Measurements from ENCODE around the gene TMPRSS12.
"Not testable (repeated sequence)": the region's sequence is repeated elsewhere in the genome, so short reads cannot be mapped to it uniquely, and the experiment has no call there.

The TMPRSS12 gene

DNA sequence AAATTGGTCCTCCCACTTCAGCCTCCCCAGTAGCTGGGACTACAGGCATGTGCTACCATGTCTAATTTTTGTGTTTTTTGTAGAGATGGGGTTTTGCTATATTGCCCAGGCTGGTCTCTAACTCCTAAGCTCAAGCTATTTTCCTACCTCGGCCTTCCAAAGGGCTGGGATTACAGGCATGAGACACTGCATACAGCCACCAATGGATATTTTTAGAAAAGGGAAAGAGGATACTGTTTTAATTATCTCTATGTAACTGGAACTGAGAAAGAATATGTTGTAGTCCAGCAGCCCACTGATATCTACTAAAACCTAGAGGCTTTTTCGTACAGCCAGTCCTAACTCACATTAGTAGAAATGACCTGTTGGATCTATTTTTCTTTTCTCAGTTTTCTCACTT lies 6.2 kb downstream of the TMPRSS12 start:
- Histone ChIP-seq H3K36me3 (ENCODE audit: insufficient read depth, low read length) (no peaks in the 10 kb centered on the region), H3K9ac (ENCODE audit: low read depth, low read length, poor library complexity, severe bottlenecking) (no peak overlapping the region), H2AFZ (ENCODE audit: low read length) (no peak overlapping the region), H3F3A (ENCODE audit: low read depth) (no peaks in the 10 kb centered on the region), H3K4me3 (ENCODE audit: low read length, poor library complexity, severe bottlenecking) (no peak overlapping the region), H3K4me1 (ENCODE audit: insufficient read depth, low read length, poor library complexity, severe bottlenecking) (no peaks in the 10 kb centered on the region), H3K9me3 (ENCODE audit: insufficient read depth, low read depth, low read length) (no peaks in the 10 kb centered on the region), H3K27me3 (ENCODE audit: insufficient read depth, low read length, poor library complexity, severe bottlenecking) (no peaks in the 10 kb centered on the region), H3K9me2 (replicated peaks; ENCODE audit: low read depth, low read length) (no peaks in the 10 kb centered on the region), H3K4me2 (ENCODE audit: low read depth, low read length, poor library complexity, severe bottlenecking) (no peak overlapping the region), H4K20me1 (ENCODE audit: insufficient read depth, low read length, poor library complexity, severe bottlenecking) (no peaks in the 10 kb centered on the region), H3K79me2 (ENCODE audit: insufficient read depth, low read length) (no peaks in the 10 kb centered on the region)
- TF ChIP-seq, protein P1, sequence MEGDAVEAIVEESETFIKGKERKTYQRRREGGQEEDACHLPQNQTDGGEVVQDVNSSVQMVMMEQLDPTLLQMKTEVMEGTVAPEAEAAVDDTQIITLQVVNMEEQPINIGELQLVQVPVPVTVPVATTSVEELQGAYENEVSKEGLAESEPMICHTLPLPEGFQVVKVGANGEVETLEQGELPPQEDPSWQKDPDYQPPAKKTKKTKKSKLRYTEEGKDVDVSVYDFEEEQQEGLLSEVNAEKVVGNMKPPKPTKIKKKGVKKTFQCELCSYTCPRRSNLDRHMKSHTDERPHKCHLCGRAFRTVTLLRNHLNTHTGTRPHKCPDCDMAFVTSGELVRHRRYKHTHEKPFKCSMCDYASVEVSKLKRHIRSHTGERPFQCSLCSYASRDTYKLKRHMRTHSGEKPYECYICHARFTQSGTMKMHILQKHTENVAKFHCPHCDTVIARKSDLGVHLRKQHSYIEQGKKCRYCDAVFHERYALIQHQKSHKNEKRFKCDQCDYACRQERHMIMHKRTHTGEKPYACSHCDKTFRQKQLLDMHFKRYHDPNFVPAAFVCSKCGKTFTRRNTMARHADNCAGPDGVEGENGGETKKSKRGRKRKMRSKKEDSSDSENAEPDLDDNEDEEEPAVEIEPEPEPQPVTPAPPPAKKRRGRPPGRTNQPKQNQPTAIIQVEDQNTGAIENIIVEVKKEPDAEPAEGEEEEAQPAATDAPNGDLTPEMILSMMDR (conservative IDR thresholded peaks at IDR 0.05; ENCODE audit: low read length) = no peak
- no peak for TF ChIP-seq EZH2phosphoT487 (IDR thresholded peaks at IDR 0.05; ENCODE audit: borderline replicate concordance)

DNA sequence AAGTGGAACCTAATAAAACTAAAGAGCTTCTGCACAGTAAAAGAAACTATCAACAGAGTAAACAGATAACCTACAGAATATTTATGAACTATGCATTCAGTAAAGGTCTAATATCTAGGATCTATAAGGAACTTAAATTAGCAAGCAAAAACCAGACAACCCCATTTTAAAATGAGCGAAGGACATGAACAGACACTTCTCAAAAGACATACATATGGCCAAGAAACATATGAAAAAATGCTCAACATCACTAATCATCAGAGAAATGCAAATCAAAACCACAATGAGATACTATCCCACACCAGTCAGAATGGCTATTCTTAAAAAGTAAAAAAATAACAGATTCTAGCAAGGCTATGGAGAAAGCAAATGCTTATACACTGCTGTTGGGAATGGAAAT lies 12.5 kb downstream of the TMPRSS12 start:
- not testable (repeated sequence) for H3K9me2 ChIP-seq (replicated peaks; ENCODE audit: low read depth, low read length); H3K79me2 ChIP-seq (ENCODE audit: insufficient read depth, low read length); H3K9me3 ChIP-seq (ENCODE audit: insufficient read depth, low read depth, low read length); H3K27me3 ChIP-seq (ENCODE audit: insufficient read depth, low read length, poor library complexity, severe bottlenecking); H3K4me3 ChIP-seq (ENCODE audit: low read length, poor library complexity, severe bottlenecking); H3K4me1 ChIP-seq (ENCODE audit: insufficient read depth, low read length, poor library complexity, severe bottlenecking); H3F3A ChIP-seq (ENCODE audit: low read depth); H3K9ac ChIP-seq (ENCODE audit: low read depth, low read length, poor library complexity, severe bottlenecking); H3K36me3 ChIP-seq (ENCODE audit: insufficient read depth, low read length); H3K4me2 ChIP-seq (ENCODE audit: low read depth, low read length, poor library complexity, severe bottlenecking); H4K20me1 ChIP-seq (ENCODE audit: insufficient read depth, low read length, poor library complexity, severe bottlenecking); H2AFZ ChIP-seq (ENCODE audit: low read length)

DNA sequence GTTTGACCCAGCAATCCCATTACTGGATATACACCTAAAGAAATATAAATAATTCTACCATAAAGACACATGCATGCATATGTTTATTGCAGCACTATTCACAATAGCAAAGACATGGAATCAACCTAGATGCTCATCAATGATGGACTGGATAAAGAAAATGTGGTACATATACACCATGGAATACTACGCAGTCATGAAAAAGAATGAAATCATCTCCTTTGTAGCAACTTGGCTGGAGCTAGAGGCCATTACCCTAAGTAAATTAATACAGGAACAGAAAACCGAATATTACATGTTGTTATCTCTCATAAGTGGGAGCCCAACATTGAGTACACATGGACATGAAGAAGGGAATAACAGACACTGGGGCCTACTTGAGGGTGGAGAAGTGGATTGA lies 13.0 kb downstream of the TMPRSS12 start:
- H2AFZ ChIP-seq (ENCODE audit: low read length); H3K79me2 ChIP-seq (ENCODE audit: insufficient read depth, low read length); H3K9ac ChIP-seq (ENCODE audit: low read depth, low read length, poor library complexity, severe bottlenecking); H3K4me1 ChIP-seq (ENCODE audit: insufficient read depth, low read length, poor library complexity, severe bottlenecking); H3K36me3 ChIP-seq (ENCODE audit: insufficient read depth, low read length); H3K4me3 ChIP-seq (ENCODE audit: low read length, poor library complexity, severe bottlenecking); H3K4me2 ChIP-seq (ENCODE audit: low read depth, low read length, poor library complexity, severe bottlenecking); H3F3A ChIP-seq (ENCODE audit: low read depth); H3K9me2 ChIP-seq (replicated peaks; ENCODE audit: low read depth, low read length); H3K27me3 ChIP-seq (ENCODE audit: insufficient read depth, low read length, poor library complexity, severe bottlenecking); H4K20me1 ChIP-seq (ENCODE audit: insufficient read depth, low read length, poor library complexity, severe bottlenecking); H3K9me3 ChIP-seq (ENCODE audit: insufficient read depth, low read depth, low read length): not testable (repeated sequence)

DNA sequence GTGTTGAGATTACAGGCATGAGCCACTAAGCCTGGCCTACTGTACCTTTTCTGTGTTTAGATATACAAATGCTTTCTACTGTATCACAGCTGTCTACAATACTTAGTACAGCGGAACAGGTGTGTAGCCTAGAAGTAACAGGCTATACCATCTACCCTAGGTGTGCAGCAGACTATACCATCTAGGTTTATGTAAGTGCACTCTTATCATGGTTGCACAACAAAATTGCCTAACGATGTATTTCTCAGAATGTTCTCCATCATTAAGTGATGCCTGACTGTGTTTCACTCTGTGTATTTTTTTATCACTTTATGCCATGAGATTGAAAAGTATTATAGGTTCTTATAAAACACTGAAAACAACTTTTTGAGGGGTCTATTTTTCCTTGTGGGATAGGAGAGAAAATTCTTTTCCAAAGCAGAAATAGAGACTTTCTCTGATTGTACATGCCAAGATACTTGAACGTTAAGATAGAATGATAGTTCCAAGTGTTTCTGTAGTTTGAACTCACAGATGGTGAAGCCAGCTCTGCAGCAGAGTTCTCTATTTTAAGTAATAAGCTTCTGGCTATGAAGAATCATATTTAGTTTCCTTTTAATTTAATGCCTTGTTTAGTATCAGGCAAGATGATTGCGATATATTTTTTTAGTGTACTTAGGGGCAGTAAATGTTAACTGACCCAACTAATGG lies 17.0 kb downstream of the TMPRSS12 start:
- no peak overlapping the region for H2AFZ ChIP-seq (ENCODE audit: low read length)
- H3K9me2 ChIP-seq (replicated peaks; ENCODE audit: low read depth, low read length) = no peaks in the 10 kb centered on the region
- H4K20me1 ChIP-seq (ENCODE audit: insufficient read depth, low read length, poor library complexity, severe bottlenecking) = no peaks in the 10 kb centered on the region

More for the DNA sequence above, 17.0 kb downstream of the TMPRSS12 start:
- H3K4me3 ChIP-seq (ENCODE audit: low read length, poor library complexity, severe bottlenecking) = no peak overlapping the region
- H3K9ac ChIP-seq (ENCODE audit: low read depth, low read length, poor library complexity, severe bottlenecking) = no peak overlapping the region
- no peaks in the 10 kb centered on the region for H3K27me3 ChIP-seq (ENCODE audit: insufficient read depth, low read length, poor library complexity, severe bottlenecking)
- H3K36me3 ChIP-seq (ENCODE audit: insufficient read depth, low read length) = no peaks in the 10 kb centered on the region
- H3K4me1 ChIP-seq (ENCODE audit: insufficient read depth, low read length, poor library complexity, severe bottlenecking) = no peaks in the 10 kb centered on the region
- H3F3A ChIP-seq (ENCODE audit: low read depth) = no peaks in the 10 kb centered on the region
- no peak for TF ChIP-seq EZH2phosphoT487 (IDR thresholded peaks at IDR 0.05; ENCODE audit: borderline replicate concordance)
- TF ChIP-seq, protein P1 (conservative IDR thresholded peaks at IDR 0.05; ENCODE audit: low read length) = no peak
- H3K4me2 ChIP-seq (ENCODE audit: low read depth, low read length, poor library complexity, severe bottlenecking) = no peak overlapping the region
- 0 out of 2 replicates have a peak, but pooled peaks cover 4% of the 10 kb centered on the region for H3K9me3 ChIP-seq (ENCODE audit: insufficient read depth, low read depth, low read length)
- H3K79me2 ChIP-seq (ENCODE audit: insufficient read depth, low read length) = no peaks in the 10 kb centered on the region
